IMR-90 (cell line): ENCODE results near the gene WNT2B. TPM values are rescaled to one million over a fixed set of nuclear protein-coding genes. Genes with fewer than 3 reads are reported as not detected.

Source experiments
- ATAC-seq: fragments of 200-7000 bp; cut with Tn5 transposase; 2 replicates; pipeline ENCODE4 v1.9.1; 2020; ENCODE audit warnings: low read depth, mild to moderate bottlenecking, moderate library complexity
- BruUV-seq: library from RNA; stranded (reverse); fragments of 400-500 nt; replicated peaks from 2 replicates; lab custom pipeline; 2021; lab: Mats Ljungman, UMichigan
- CTCF ChIA-PET: fragments of 300-600 bp; formaldehyde crosslinking; extraction: SDS; loops from one replicate; lab custom pipeline; 2021; ENCODE audit warnings: antibody characterized with exemption; lab: Yijun Ruan, JAX
- POLR2A ChIA-PET: fragments of 300-600 bp; sonication (Branson Sonifier 250); formaldehyde crosslinking; loops from one replicate; lab custom pipeline; 2022; ENCODE audit warnings: antibody characterized with exemption; ENCODE audit not compliant: unreplicated experiment; lab: Charles Lee
- DNase-seq: peaks from one replicate; pipeline ENCODE4 v3.0.0; 2013
- H2AFZ ChIP-seq: replicated peaks from 2 replicates; pipeline ENCODE3; 2013; ENCODE audit warnings: low read length, mild to moderate bottlenecking; ENCODE audit not compliant: poor library complexity
- H2AK5ac ChIP-seq: 2 replicates; pipeline ENCODE4 v1.6.1; 2013; ENCODE audit warnings: low read depth, low read length, inconsistent platforms
- H2AK9ac ChIP-seq: replicated peaks from 2 replicates; pipeline ENCODE3; 2013; ENCODE audit warnings: mild to moderate bottlenecking, low read depth, low read length, moderate library complexity; ENCODE audit not compliant: poor library complexity
- H2BK120ac ChIP-seq: 2 replicates; pipeline ENCODE4 v1.6.1; 2013; ENCODE audit warnings: low read depth, low read length, inconsistent platforms
- H2BK15ac ChIP-seq: 3 replicates; pipeline ENCODE4 v1.6.1; 2013; ENCODE audit warnings: low read depth, low read length, inconsistent platforms
- H2BK20ac ChIP-seq: 2 replicates; pipeline ENCODE4 v1.6.1; 2013; ENCODE audit warnings: low read depth, mild to moderate bottlenecking, inconsistent platforms, low read length, moderate library complexity
- H2BK5ac ChIP-seq: 2 replicates; pipeline ENCODE4 v1.6.1; 2013; ENCODE audit warnings: mild to moderate bottlenecking, low read depth, low read length, inconsistent platforms; ENCODE audit not compliant: poor library complexity, severe bottlenecking
- H3K14ac ChIP-seq: replicated peaks from 2 replicates; pipeline ENCODE4 v1.6.1; 2013; ENCODE audit warnings: low read depth, low read length, inconsistent platforms
- H3K18ac ChIP-seq: 2 replicates; pipeline ENCODE4 v1.6.1; 2013; ENCODE audit warnings: low read depth, low read length, control low read depth
- H3K23ac ChIP-seq: 2 replicates; pipeline ENCODE4 v1.6.1; 2013; ENCODE audit warnings: low read depth, low read length, inconsistent platforms
- H3K27ac ChIP-seq: 2 replicates; pipeline ENCODE4 v1.5.1; 2013; ENCODE audit warnings: mild to moderate bottlenecking, control low read depth, low read length; ENCODE audit not compliant: insufficient read depth
- H3K27me3 ChIP-seq: 2 replicates; pipeline ENCODE4 v1.6.1; 2013; ENCODE audit warnings: low read length; ENCODE audit not compliant: control insufficient read depth, insufficient read depth
- H3K36me3 ChIP-seq: 2 replicates; pipeline ENCODE4 v1.6.1; 2013; ENCODE audit warnings: low read length, mixed read lengths; ENCODE audit not compliant: control insufficient read depth, insufficient read depth
- H3K4ac ChIP-seq: 2 replicates; pipeline ENCODE4 v1.6.1; 2013; ENCODE audit warnings: low read depth, low read length, inconsistent platforms
- H3K4me1 ChIP-seq: 2 replicates; pipeline ENCODE4 v1.6.1; 2013; ENCODE audit warnings: low read length, mixed read lengths; ENCODE audit not compliant: control insufficient read depth, insufficient read depth
- H3K4me2 ChIP-seq: 2 replicates; pipeline ENCODE4 v1.6.1; 2013; ENCODE audit warnings: low read depth, mild to moderate bottlenecking, control low read depth, low read length, moderate library complexity
- H3K4me3 ChIP-seq: 2 replicates; pipeline ENCODE4 v1.5.1; 2013; ENCODE audit warnings: low read depth, mild to moderate bottlenecking, control low read depth, low read length, moderate library complexity; ENCODE audit not compliant: insufficient read depth
- H3K56ac ChIP-seq: 2 replicates; pipeline ENCODE4 v1.6.1; 2013; ENCODE audit warnings: low read length, inconsistent platforms; ENCODE audit not compliant: insufficient read depth; ENCODE audit errors: extremely low read depth
- H3K79me1 ChIP-seq, 2 experiments: 2 replicates each; pipeline ENCODE4 v1.6.1; 2013; ENCODE audit warnings: low read length in 2 of 2, inconsistent platforms in 1 of 2, low read depth in 1 of 2
- H3K9ac ChIP-seq: 2 replicates; pipeline ENCODE4 v1.6.1; 2013; ENCODE audit warnings: low read depth, low read length, control low read depth
- H3K9me1 ChIP-seq: 2 replicates; pipeline ENCODE4 v1.6.1; 2013; ENCODE audit warnings: low read length, inconsistent platforms; ENCODE audit not compliant: insufficient read depth
- H3K9me3 ChIP-seq: 2 replicates; pipeline ENCODE4 v1.6.1; 2013; ENCODE audit warnings: low read length; ENCODE audit not compliant: control insufficient read depth, insufficient read depth
- H4K20me1 ChIP-seq: 2 replicates; pipeline ENCODE4 v1.6.1; 2013; ENCODE audit warnings: low read length, inconsistent platforms; ENCODE audit not compliant: insufficient read depth
- H4K5ac ChIP-seq: 2 replicates; pipeline ENCODE4 v1.6.1; 2013; ENCODE audit warnings: mild to moderate bottlenecking, low read depth, low read length, control low read depth
- H4K8ac ChIP-seq, 2 experiments: 2 replicates each; pipeline ENCODE4 v1.6.1; 2013; ENCODE audit warnings: low read depth in 2 of 2, low read length in 2 of 2, control low read depth in 1 of 2, inconsistent platforms in 1 of 2
- H4K91ac ChIP-seq: 2 replicates; pipeline ENCODE4 v1.6.1; 2013; ENCODE audit warnings: low read depth, low read length, inconsistent platforms; ENCODE audit not compliant: insufficient read depth
- POLR2A ChIP-seq: IDR thresholded peaks from 2 replicates; pipeline ENCODE4 v1.6.1; 2012; ENCODE audit warnings: mild to moderate bottlenecking, low read depth, low read length
- SMC3 ChIP-seq: fragments of 150-350 bp; IDR thresholded peaks from 2 replicates; pipeline ENCODE4 v1.6.1; 2016; ENCODE audit warnings: low read depth, mild to moderate bottlenecking, antibody characterized with exemption, low read length, moderate library complexity
- WGBS, 2 experiments: methylation state at CpG; one replicate each; pipeline versions ENCODE4 v1.1.5 to v1.1.7; 2013; ENCODE audit warnings: missing lambda C conversion rate in 2 of 2; ENCODE audit not compliant: insufficient read length in 1 of 2; ENCODE audit errors: extremely low coverage in 2 of 2; 5-methylcytosine and 5-hydroxymethylcytosine counted together
- dilution Hi-C: fragments of 300-500 bp; cut with HindIII; formaldehyde crosslinking; loops from one replicate; pipeline ENCODE4 v1.14.3; 2018; ENCODE audit warnings: low sequenced_read_pairs; ENCODE audit not compliant: unreplicated experiment
- in situ Hi-C: fragments of 300-500 bp; cut with MboI; formaldehyde crosslinking; loops from 3 replicates; pipeline ENCODE4 v1.14.3; 2019; ENCODE audit warnings: low sequenced_read_pairs, inconsistent platforms, mixed read lengths
- intact Hi-C: fragments of 100-400 bp; cut with micrococcal nuclease; formaldehyde crosslinking; loops from 2 replicates; pipeline ENCODE4 v1.10.0; 2022
- polyA plus RNA-seq, 3 experiments: library from polyadenylated mRNA; depleted of rRNA; stranded (reverse); fragments of >200 nt; gene quantifications; 2 replicates each; pipeline ENCODE4 v1.2.3, GENCODE V29; 2012; ENCODE audit warnings: low replicate concordance in 1 of 3
- total RNA-seq: library from RNA; depleted of rRNA; stranded (reverse); fragments of >200 nt; gene quantifications from 2 replicates; pipeline ENCODE4 v1.2.3, GENCODE V29; 2012

WNT2B gene
- total and polyA plus RNA-seq, 2 of the 4 experiments (the other 2 are of a cell fraction): 0.50 to 0.54 TPM

DNA sequence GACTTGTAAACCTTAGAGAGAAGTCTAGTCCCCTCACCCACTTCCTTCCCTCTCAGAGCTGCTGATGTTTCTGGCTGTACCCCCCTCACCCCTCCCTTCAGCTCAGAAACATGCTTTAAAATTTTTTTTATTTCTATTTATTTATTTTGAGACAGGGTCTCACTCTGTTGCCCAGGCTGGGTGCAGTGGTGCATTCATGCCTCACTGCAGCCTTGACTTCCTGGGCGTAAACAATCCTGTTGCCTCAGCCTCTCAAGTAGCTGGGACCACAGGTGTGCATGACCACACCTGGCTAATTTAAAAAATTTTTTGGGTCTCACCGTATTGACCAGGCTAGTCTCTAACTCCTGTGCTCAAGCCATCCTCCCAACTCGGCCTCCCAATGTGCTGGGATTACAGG lies 2.9 kb upstream of the WNT2B start:
- no peak overlapping the region for H3K18ac ChIP-seq
- H2BK15ac ChIP-seq: no peak overlapping the region
- no peak overlapping the region for H4K91ac ChIP-seq
- H3K27me3 ChIP-seq: peaks cover 57% of the 10 kb centered on the region
- H4K20me1 ChIP-seq: no peaks in the 10 kb centered on the region
- no peak overlapping the region for H3K23ac ChIP-seq
- H4K5ac ChIP-seq: no peak overlapping the region
- no peak overlapping the region for H3K56ac ChIP-seq
- no peak overlapping the region for H2AK9ac ChIP-seq
- no peak overlapping the region for H3K4me2 ChIP-seq
- ATAC-seq: no peak
- H2BK20ac ChIP-seq: no peak overlapping the region
- H2AK5ac ChIP-seq: no peak overlapping the region
- WGBS, 2 experiments: 89% methylated on average over 3 of the region's 3 CpGs; no CpG with 5 or more reads in 1 of the 2 experiments
- DNase-seq: no peak
- no peaks in the 10 kb centered on the region for H3K9me1 ChIP-seq
- in situ Hi-C loops: loop anchor here (10.0 kb wide), 1 partner anchor 199 kb away; the partner anchor contains the start of gene RHOC
- peaks cover 8% of the 10 kb centered on the region; the same call in 1 of the 2 replicates for H3K4me1 ChIP-seq
- no peak overlapping the region for H4K8ac ChIP-seq
- no peak overlapping the region for H3K14ac ChIP-seq
- H3K79me1 ChIP-seq: no peaks in the 10 kb centered on the region
- intact Hi-C loops: no loop called here
- BruUV-seq: no TSS peak
- no peak overlapping the region for H3K4ac ChIP-seq
- H3K4me3 ChIP-seq: no peak overlapping the region
- H3K36me3 ChIP-seq: no peaks in the 10 kb centered on the region
- peaks cover 4% of the 10 kb centered on the region; the same call in 1 of the 2 replicates for H3K9me3 ChIP-seq
- no peak for TF ChIP-seq SMC3
- no peak for TF ChIP-seq POLR2A
- POLR2A ChIA-PET: no interaction called here
- no peak overlapping the region for H3K27ac ChIP-seq
- no peak overlapping the region for H2BK5ac ChIP-seq
- CTCF ChIA-PET: interaction anchor here (1.0 kb wide), 1 partner anchor 108 kb away, joined by 3 read pairs; no protein-coding TSS in a partner anchor
- H2BK120ac ChIP-seq: no peak overlapping the region
- H2AFZ ChIP-seq: no peak overlapping the region
- dilution Hi-C loops: no loop called here
- no peak overlapping the region for H3K9ac ChIP-seq
